GM18517 (cell line): ENCODE measurements around the gene NCCRP1.
"Not testable (repeated sequence)": the region's sequence is repeated elsewhere in the genome, so short reads cannot be mapped to it uniquely, and the experiment has no call there.

ENCODE experiments used
- ATAC-seq: cut with Tn5 transposase; IDR thresholded peaks from one replicate; pipeline ENCODE4 v1.9.1; 2021; ENCODE audit warnings: mild to moderate bottlenecking, moderate library complexity; ENCODE audit not compliant: unreplicated experiment

NCCRP1 gene

GRCh38 chr19:39205449-39205764 is 8.6 kb downstream of the NCCRP1 start:
- no peak for ATAC-seq

GRCh38 chr19:39206122-39206521 is 9.4 kb downstream of the NCCRP1 start:
- ATAC-seq = no peak

GRCh38 chr19:39207293-39207836 is 10.6 kb downstream of the NCCRP1 start:
- no peak for ATAC-seq

- ATAC-seq = no peak
Measured at GRCh38 chr19:39208175-39208795, 11.5 kb downstream of the NCCRP1 start.

- ATAC-seq = no peak
Measured at GRCh38 chr19:39209196-39209595, 12.4 kb downstream of the NCCRP1 start.

- ATAC-seq = no peak
Measured at GRCh38 chr19:39211731-39212374, 15.1 kb downstream of the NCCRP1 start.

GRCh38 chr19:39212375-39212742 is 15.6 kb downstream of the NCCRP1 start:
- no peak for ATAC-seq

GRCh38 chr19:39215323-39215722 is 18.6 kb downstream of the NCCRP1 start:
- ATAC-seq = not testable (repeated sequence)

- ATAC-seq = no peak
Measured at GRCh38 chr19:39217094-39217493, 20.3 kb downstream of the NCCRP1 start.

- ATAC-seq = no peak
Measured at GRCh38 chr19:39218230-39219007, 21.7 kb downstream of the NCCRP1 start.

GRCh38 chr19:39219108-39219507 is 22.3 kb downstream of the NCCRP1 start:
- not testable (repeated sequence) for ATAC-seq

- no peak for ATAC-seq
Measured at GRCh38 chr19:39223703-39224279, 27.0 kb downstream of the NCCRP1 start.

- ATAC-seq = no peak
Measured at GRCh38 chr19:39224910-39225309, 28.1 kb downstream of the NCCRP1 start.

GRCh38 chr19:39230096-39230764 is 33.5 kb downstream of the NCCRP1 start:
- ATAC-seq = no peak

GRCh38 chr19:39232708-39233107 is 35.9 kb downstream of the NCCRP1 start:
- ATAC-seq = no peak

- ATAC-seq = no peak
Measured at GRCh38 chr19:39236527-39236926, 39.8 kb downstream of the NCCRP1 start.

- no peak for ATAC-seq
Measured at GRCh38 chr19:39237200-39238184, 40.7 kb downstream of the NCCRP1 start.

GRCh38 chr19:39238209-39238608 is 41.4 kb downstream of the NCCRP1 start:
- no peak for ATAC-seq

GRCh38 chr19:39238944-39239343 is 42.2 kb downstream of the NCCRP1 start:
- ATAC-seq = no peak

- no peak for ATAC-seq
Measured at GRCh38 chr19:39240421-39240820, 43.7 kb downstream of the NCCRP1 start.
